ENCODE measurements around the gene CADPS2. TPM values are rescaled to one million over a fixed set of nuclear protein-coding genes. Genes with fewer than 3 reads are reported as not detected.

The CADPS2 gene
- total RNA-seq, 2 donors from 2014 or later, result 16.4 to 32.5 TPM

DNA sequence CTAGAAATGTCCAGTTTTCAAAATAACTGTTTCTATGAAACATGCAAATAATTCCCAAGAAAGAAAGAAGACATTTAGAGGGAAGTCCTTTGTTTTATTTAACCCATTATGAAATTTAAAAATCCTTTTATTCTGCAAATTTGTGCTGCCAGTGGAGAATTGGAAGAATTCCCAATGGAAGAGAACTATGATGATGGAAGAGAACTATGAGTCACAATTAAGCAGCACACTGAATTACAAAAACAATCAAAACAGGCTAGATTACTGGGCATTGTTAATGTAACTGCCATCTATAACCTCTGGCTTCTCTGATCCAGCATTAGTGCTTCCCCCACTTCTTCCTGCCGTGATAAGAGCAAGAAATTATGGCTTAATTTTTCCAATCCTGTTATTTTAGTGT is 455.6 kb downstream of the CADPS2 start:
- TF ChIP-seq, protein P1, sequence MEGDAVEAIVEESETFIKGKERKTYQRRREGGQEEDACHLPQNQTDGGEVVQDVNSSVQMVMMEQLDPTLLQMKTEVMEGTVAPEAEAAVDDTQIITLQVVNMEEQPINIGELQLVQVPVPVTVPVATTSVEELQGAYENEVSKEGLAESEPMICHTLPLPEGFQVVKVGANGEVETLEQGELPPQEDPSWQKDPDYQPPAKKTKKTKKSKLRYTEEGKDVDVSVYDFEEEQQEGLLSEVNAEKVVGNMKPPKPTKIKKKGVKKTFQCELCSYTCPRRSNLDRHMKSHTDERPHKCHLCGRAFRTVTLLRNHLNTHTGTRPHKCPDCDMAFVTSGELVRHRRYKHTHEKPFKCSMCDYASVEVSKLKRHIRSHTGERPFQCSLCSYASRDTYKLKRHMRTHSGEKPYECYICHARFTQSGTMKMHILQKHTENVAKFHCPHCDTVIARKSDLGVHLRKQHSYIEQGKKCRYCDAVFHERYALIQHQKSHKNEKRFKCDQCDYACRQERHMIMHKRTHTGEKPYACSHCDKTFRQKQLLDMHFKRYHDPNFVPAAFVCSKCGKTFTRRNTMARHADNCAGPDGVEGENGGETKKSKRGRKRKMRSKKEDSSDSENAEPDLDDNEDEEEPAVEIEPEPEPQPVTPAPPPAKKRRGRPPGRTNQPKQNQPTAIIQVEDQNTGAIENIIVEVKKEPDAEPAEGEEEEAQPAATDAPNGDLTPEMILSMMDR (IDR thresholded peaks at IDR 0.05), result no peak
- H3K9me3 ChIP-seq, result no peaks in the 10 kb centered on the region
- ATAC-seq (ENCODE audit: insufficient number of reproducible peaks, low FRiP score, low read depth) (no peak), DNase-seq (ENCODE audit: low spot score) (no peak)
- H3K27ac ChIP-seq, result no peak overlapping the region
- H3K4me1 ChIP-seq (ENCODE audit: control insufficient read depth in 1 of 2, low read depth in 2 of 2), result peaks cover 0 to 3% of the 10 kb centered on the region in 2 donors
- H3K4me3 ChIP-seq, result no peak overlapping the region
- H3K36me3 ChIP-seq, result no peaks in the 10 kb centered on the region
- no peaks in the 10 kb centered on the region for H3K27me3 ChIP-seq (replicated peaks; ENCODE audit: insufficient read depth)

DNA sequence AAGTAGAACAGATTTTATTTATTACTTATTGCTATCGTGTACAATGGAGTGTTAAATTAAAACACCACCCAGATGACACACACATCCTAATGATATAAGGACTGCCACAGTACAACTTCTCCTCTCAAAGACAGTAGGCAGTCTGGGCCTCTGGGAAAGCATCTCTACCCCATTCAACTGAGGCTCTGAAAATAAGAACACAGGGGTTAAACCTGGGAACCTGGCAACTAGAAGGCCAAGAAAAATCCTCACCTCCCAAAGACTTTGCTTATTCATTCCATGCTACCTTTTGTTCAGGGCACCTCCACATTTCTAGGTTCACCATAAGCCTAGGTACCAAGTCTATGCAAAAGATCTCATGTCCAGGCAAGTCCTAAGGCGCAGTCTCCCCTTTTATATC is 456.3 kb downstream of the CADPS2 start:
- H3K4me3 ChIP-seq, result no peak overlapping the region
- no peak overlapping the region for H3K27ac ChIP-seq
- no peak for ATAC-seq (ENCODE audit: insufficient number of reproducible peaks, low FRiP score, low read depth)
- no peak for DNase-seq (ENCODE audit: low spot score)
- TF ChIP-seq, protein P1 (IDR thresholded peaks at IDR 0.05), result no peak
- peaks cover 0 to 3% of the 10 kb centered on the region in 2 donors for H3K4me1 ChIP-seq (ENCODE audit: control insufficient read depth in 1 of 2, low read depth in 2 of 2)
- no peaks in the 10 kb centered on the region for H3K36me3 ChIP-seq
- H3K9me3 ChIP-seq, result no peaks in the 10 kb centered on the region
- H3K27me3 ChIP-seq (replicated peaks; ENCODE audit: insufficient read depth), result no peaks in the 10 kb centered on the region

DNA sequence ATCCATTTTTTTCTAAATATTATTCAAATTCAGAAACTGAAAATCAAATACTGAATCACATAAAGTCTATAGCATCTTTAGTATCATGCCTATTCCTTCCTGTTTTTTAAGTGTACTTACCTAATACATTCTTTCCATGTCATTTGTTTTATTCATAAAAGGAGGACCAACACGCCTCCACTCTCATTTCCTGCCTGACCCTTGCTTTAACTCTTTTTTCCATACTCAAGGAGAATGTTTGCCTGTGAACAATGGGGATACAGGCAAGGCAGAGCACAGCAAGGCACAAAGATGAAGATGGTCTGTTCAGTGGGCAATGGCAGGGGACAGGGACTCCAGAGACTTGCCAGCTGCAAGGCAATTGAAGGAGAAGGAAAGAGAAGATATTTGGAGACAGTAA is 460.5 kb downstream of the CADPS2 start:
- ATAC-seq (ENCODE audit: insufficient number of reproducible peaks, low FRiP score, low read depth) (no peak), DNase-seq (ENCODE audit: low spot score) (no peak)
- no peak overlapping the region for H3K27ac ChIP-seq
- no peaks in the 10 kb centered on the region for H3K27me3 ChIP-seq (replicated peaks; ENCODE audit: insufficient read depth)
- no peaks in the 10 kb centered on the region for H3K36me3 ChIP-seq
- TF ChIP-seq, protein P1 (IDR thresholded peaks at IDR 0.05), result no peak
- H3K9me3 ChIP-seq, result no peaks in the 10 kb centered on the region
- no peaks in the 10 kb centered on the region for H3K4me1 ChIP-seq (ENCODE audit: control insufficient read depth in 1 of 2, low read depth in 2 of 2)
- H3K4me3 ChIP-seq, result no peak overlapping the region

DNA sequence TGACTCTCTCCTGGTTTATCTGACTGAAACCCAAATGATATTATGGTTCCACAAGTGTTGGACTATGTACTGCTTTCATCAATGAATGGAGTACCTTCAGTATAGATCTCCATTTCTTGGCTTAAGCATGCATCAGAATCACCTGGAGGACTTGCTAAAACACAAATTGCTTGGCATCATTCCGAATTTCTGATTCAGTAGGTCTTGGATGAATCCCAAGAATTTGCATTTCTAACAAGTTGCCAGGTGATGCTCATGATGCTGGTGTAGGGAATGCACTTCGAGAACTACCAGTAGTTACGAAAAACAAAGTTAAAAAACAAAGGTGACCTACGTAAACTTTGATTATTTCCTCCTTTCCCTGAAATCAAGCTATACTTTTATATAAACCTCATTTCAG is 462.7 kb downstream of the CADPS2 start:
- H3K9me3 ChIP-seq, result no peaks in the 10 kb centered on the region
- ATAC-seq (ENCODE audit: insufficient number of reproducible peaks, low FRiP score, low read depth), result no peak
- H3K4me3 ChIP-seq, result no peak overlapping the region
- TF ChIP-seq, protein P1 (IDR thresholded peaks at IDR 0.05), result no peak
- DNase-seq (ENCODE audit: low spot score), result no peak
- no peaks in the 10 kb centered on the region for H3K36me3 ChIP-seq
- no peaks in the 10 kb centered on the region for H3K27me3 ChIP-seq (replicated peaks; ENCODE audit: insufficient read depth)
- H3K27ac ChIP-seq, result no peak overlapping the region
- no peaks in the 10 kb centered on the region for H3K4me1 ChIP-seq (ENCODE audit: control insufficient read depth in 1 of 2, low read depth in 2 of 2)

DNA sequence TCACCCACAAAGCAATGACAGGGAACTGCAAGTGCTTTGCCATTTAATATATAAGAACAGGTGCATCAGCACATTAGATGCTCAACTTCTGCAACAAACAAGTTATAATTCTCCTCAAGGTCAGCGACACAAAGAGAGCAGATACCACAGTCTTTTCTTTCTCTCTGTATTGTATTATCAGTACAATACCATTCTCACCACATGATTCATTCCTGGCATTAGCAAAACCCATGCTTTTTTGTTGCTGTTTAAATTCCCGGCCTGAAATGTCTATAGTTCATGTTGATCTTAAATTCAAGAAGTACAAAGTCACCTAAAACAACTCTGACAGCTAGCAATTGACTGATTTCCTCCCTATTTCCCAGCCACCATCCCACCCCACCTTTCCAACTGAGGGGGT is 469.9 kb downstream of the CADPS2 start:
- DNase-seq (ENCODE audit: low spot score), result no peak
- TF ChIP-seq, protein P1 (IDR thresholded peaks at IDR 0.05), result no peak
- ATAC-seq (ENCODE audit: insufficient number of reproducible peaks, low FRiP score, low read depth), result no peak

More for the DNA sequence above, 469.9 kb downstream of the CADPS2 start:
- no peak overlapping the region for H3K4me3 ChIP-seq
- peaks cover 4% of the 10 kb centered on the region in 2 donors for H3K4me1 ChIP-seq (ENCODE audit: control insufficient read depth in 1 of 2, low read depth in 2 of 2)
- no peaks in the 10 kb centered on the region for H3K27me3 ChIP-seq (replicated peaks; ENCODE audit: insufficient read depth)
- H3K36me3 ChIP-seq, result no peaks in the 10 kb centered on the region
- H3K27ac ChIP-seq, result no peak overlapping the region
- H3K9me3 ChIP-seq, result no peaks in the 10 kb centered on the region
